ENCODE data around the gene RNPS1.

RNPS1 gene

GRCh38 chr16:2238838-2239675 is 28.9 kb downstream of the RNPS1 start:
- in situ Hi-C loops (cut with HindIII; ENCODE audit: low pct_ligation_motif_present, low sequenced_read_pairs), result no loop called here
- DNase-seq, result no peak
- H3K36me3 ChIP-seq (replicated peaks), result peaks cover 30% of the 10 kb centered on the region

GRCh38 chr16:2238150-2238837 is 29.6 kb downstream of the RNPS1 start:
- Histone ChIP-seq H3K36me3 (replicated peaks) (peaks cover 32% of the 10 kb centered on the region), H3K27me3 (replicated peaks) (peaks cover 5% of the 10 kb centered on the region), H3K27ac (no peak overlapping the region), H3K4me3 (ENCODE audit: low read depth, low read length) (no peak overlapping the region)
- in situ Hi-C loops (cut with HindIII; ENCODE audit: low pct_ligation_motif_present, low sequenced_read_pairs), result no loop called here
- TF ChIP-seq, protein P1, sequence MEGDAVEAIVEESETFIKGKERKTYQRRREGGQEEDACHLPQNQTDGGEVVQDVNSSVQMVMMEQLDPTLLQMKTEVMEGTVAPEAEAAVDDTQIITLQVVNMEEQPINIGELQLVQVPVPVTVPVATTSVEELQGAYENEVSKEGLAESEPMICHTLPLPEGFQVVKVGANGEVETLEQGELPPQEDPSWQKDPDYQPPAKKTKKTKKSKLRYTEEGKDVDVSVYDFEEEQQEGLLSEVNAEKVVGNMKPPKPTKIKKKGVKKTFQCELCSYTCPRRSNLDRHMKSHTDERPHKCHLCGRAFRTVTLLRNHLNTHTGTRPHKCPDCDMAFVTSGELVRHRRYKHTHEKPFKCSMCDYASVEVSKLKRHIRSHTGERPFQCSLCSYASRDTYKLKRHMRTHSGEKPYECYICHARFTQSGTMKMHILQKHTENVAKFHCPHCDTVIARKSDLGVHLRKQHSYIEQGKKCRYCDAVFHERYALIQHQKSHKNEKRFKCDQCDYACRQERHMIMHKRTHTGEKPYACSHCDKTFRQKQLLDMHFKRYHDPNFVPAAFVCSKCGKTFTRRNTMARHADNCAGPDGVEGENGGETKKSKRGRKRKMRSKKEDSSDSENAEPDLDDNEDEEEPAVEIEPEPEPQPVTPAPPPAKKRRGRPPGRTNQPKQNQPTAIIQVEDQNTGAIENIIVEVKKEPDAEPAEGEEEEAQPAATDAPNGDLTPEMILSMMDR (IDR thresholded peaks at IDR 0.05; ENCODE audit: low read depth, low read length, missing control alignments), result no peak
- no peak for DNase-seq

More at GRCh38 chr16:2238838-2239675, 28.9 kb downstream of the RNPS1 start:
- TF ChIP-seq, protein P1 (IDR thresholded peaks at IDR 0.05; ENCODE audit: low read depth, low read length, missing control alignments), result no peak
- Histone ChIP-seq H3K27me3 (replicated peaks) (peaks cover 5% of the 10 kb centered on the region), H3K27ac (no peak overlapping the region), H3K4me3 (ENCODE audit: low read depth, low read length) (no peak overlapping the region)

- in situ Hi-C loops (cut with HindIII; ENCODE audit: low pct_ligation_motif_present, low sequenced_read_pairs), result no loop called here
- no peak overlapping the region for H3K4me3 ChIP-seq (ENCODE audit: low read depth, low read length)
- H3K27ac ChIP-seq, result no peak overlapping the region
- peaks cover 5% of the 10 kb centered on the region for H3K27me3 ChIP-seq (replicated peaks)
- no peak for DNase-seq
- H3K36me3 ChIP-seq (replicated peaks), result peaks cover 31% of the 10 kb centered on the region
- TF ChIP-seq, protein P1 (IDR thresholded peaks at IDR 0.05; ENCODE audit: low read depth, low read length, missing control alignments), result no peak
These were observed 30.3 kb downstream of the RNPS1 start for GRCh38 chr16:2237493-2238149.

DNA sequence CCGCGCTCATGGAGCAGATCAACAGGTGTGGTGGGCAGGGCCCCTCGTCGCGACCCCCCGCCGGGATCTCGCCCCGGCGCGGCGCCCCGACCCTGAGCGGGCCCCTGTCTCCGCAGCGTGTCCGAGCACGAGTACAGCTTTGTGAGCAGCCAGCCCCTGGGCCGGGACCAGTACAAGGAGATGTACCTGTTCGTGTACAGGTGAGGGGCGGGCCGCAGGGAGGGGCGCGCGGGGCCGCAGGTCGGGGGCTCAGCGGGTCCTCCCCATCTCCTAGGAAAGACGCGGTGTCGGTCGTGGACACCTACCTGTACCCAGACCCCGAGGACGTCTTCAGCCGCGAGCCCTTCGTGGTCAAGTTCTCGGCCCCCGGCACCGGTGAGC is 30.8 kb downstream of the RNPS1 start:
- no peak for DNase-seq
- TF ChIP-seq, protein P1 (IDR thresholded peaks at IDR 0.05; ENCODE audit: low read depth, low read length, missing control alignments), result no peak
- Histone ChIP-seq H3K27me3 (replicated peaks) (peaks cover 5% of the 10 kb centered on the region), H3K36me3 (replicated peaks) (peaks cover 31% of the 10 kb centered on the region), H3K4me3 (ENCODE audit: low read depth, low read length) (peak overlapping the region; percentile 24), H3K27ac (no peak overlapping the region)
- in situ Hi-C loops (cut with HindIII; ENCODE audit: low pct_ligation_motif_present, low sequenced_read_pairs), result no loop called here

GRCh38 chr16:2236337-2237101 is 31.4 kb downstream of the RNPS1 start, which contains the start of gene DNASE1L2:
DNASE1L2 (plus strand) TSS chr16:2236444; CDS start chr16:2236817, 373 bp downstream.
- DNase-seq, result no peak
- TF ChIP-seq, protein P1 (IDR thresholded peaks at IDR 0.05; ENCODE audit: low read depth, low read length, missing control alignments), result no peak
- in situ Hi-C loops (cut with HindIII; ENCODE audit: low pct_ligation_motif_present, low sequenced_read_pairs), result no loop called here
- Histone ChIP-seq H3K4me3 (ENCODE audit: low read depth, low read length) (peak within 1 kb of the TSS; percentile 24), H3K27ac (no peak within 1 kb of the TSS), H3K27me3 (replicated peaks) (peaks cover 5% of the 10 kb centered on the region), H3K36me3 (replicated peaks) (peaks cover 37% of the 10 kb centered on the region)

Measured in brain microvascular endothelial cell (primary cell).